SU-DHL-6 (cell line): ENCODE data around the gene C16orf95.

Source experiments
- CTCF ChIP-seq: fragments of 200-600 bp; sonication (generic); IDR thresholded peaks from one replicate; pipeline ENCODE4 v1.5.1; 2017; ENCODE audit warnings: antibody characterized with exemption, mild to moderate bottlenecking, low read length, moderate library complexity; ENCODE audit not compliant: insufficient read depth, poor library complexity, severe bottlenecking
- EZH2phosphoT487 ChIP-seq: fragments of 200-600 bp; sonication (generic), shearing (Covaris generic); conservative IDR thresholded peaks from 2 replicates; pipeline ENCODE4 v1.6.1; 2018; ENCODE audit warnings: mild to moderate bottlenecking, antibody characterized with exemption, low read length, moderate library complexity, mixed read lengths

DNA sequence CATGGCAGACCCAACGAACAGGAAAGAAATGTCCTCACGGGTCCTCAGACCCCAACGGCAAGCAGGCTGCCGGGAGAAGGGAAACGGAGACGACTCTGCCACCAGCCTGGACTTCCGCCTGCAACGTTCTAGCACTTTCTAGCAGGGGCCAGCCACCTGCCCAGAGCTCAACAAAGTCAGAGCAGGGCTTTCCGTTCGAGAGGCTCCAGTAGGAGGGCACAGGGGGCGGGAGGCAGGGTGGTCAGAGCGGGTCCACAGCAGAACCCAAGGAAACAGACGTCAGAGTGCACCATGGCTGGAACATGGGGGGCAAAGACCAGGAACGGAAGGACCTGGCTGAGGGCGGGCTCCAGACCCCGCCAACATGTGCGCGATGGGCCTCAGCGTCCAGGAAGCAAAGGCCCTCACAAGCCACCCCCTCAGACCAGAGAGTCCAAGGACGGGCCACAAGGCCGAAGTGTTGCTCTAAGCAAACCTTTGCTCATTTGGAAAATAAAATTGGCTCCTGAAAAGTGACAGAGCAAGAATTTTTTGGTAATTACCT is 29.4 kb upstream of the C16orf95 start:
- TF ChIP-seq CTCF (no peak), EZH2phosphoT487 (no peak)
